WTC11 (cell line): ENCODE data around the gene STARD5.

Experiments used
- CREM ChIP-seq: sonication (generic); formaldehyde crosslinking; IDR thresholded peaks from 2 replicates; pipeline ENCODE4 v1.8.1; 2022; ENCODE audit warnings: mild to moderate bottlenecking, missing genetic modification reagents, moderate library complexity
- CTCF ChIP-seq: fragments of 200-600 bp; IDR thresholded peaks from 2 replicates; pipeline ENCODE4 v1.8.0; 2022; ENCODE audit warnings: antibody characterized with exemption
- ERG ChIP-seq: fragments of 250-450 bp; sonication (Bioruptor Pico); IDR thresholded peaks from 2 replicates; pipeline ENCODE4 v1.8.0; 2021; ENCODE audit warnings: mild to moderate bottlenecking
- ESRRA ChIP-seq: sonication (generic); formaldehyde crosslinking; IDR thresholded peaks from 2 replicates; pipeline ENCODE4 v1.8.1; 2022; ENCODE audit warnings: mild to moderate bottlenecking, missing genetic modification reagents, borderline replicate concordance
- MAX ChIP-seq: sonication (generic); formaldehyde crosslinking; IDR thresholded peaks from 2 replicates; pipeline ENCODE4 v1.8.0; 2022; ENCODE audit warnings: mild to moderate bottlenecking, missing genetic modification reagents
- PRDM15 ChIP-seq: sonication (generic); formaldehyde crosslinking; IDR thresholded peaks from 2 replicates; pipeline ENCODE4 v1.8.0; 2022; ENCODE audit warnings: missing genetic modification reagents
- SP1 ChIP-seq: sonication (generic); formaldehyde crosslinking; conservative IDR thresholded peaks from 2 replicates; pipeline ENCODE4 v1.8.1; 2022; ENCODE audit warnings: missing genetic modification reagents
- TEAD4 ChIP-seq: sonication (generic); formaldehyde crosslinking; IDR thresholded peaks from 2 replicates; pipeline ENCODE4 v1.8.0; 2022; ENCODE audit warnings: mild to moderate bottlenecking, missing genetic modification reagents
- ZNF138 ChIP-seq: sonication (generic); formaldehyde crosslinking; conservative IDR thresholded peaks from 2 replicates; pipeline ENCODE4 v1.8.1; 2022; ENCODE audit warnings: mild to moderate bottlenecking, moderate library complexity, missing genetic modification reagents

- TF ChIP-seq ESRRA (CRISPR knock-in tag): no peak
- no peak for TF ChIP-seq SP1 (CRISPR knock-in tag)
- no peak for TF ChIP-seq MAX (CRISPR knock-in tag)
- TF ChIP-seq ZNF138: no peak
- TF ChIP-seq CTCF: no peak
- TF ChIP-seq ERG: no peak
- TF ChIP-seq PRDM15 (CRISPR knock-in tag): no peak
- no peak for TF ChIP-seq TEAD4 (CRISPR knock-in tag)
- no peak for TF ChIP-seq CREM (CRISPR knock-in tag)
These were observed 40.0 kb upstream of the STARD5 start for GRCh38 chr15:81363718-81364500.
